HEK293T (cell line): ENCODE results near the gene ILK.

ENCODE experiments used
- CTCF ChIA-PET: fragments of 350-600 bp; formaldehyde crosslinking; extraction: SDS; loops from one replicate; lab custom pipeline; 2021; ENCODE audit warnings: antibody characterized with exemption, inconsistent platforms; lab: Yijun Ruan, JAX
- POLR2A ChIA-PET: fragments of 350-600 bp; formaldehyde crosslinking; extraction: SDS; loops from one replicate; lab custom pipeline; 2020; ENCODE audit warnings: antibody characterized with exemption, inconsistent platforms; lab: Yijun Ruan, JAX
- DNase-seq: peaks from one replicate; pipeline ENCODE4 v3.0.0; 2012; ENCODE audit warnings: mixed read lengths; ENCODE audit errors: extremely low spot score
- ARNT ChIP-seq: fragments of 450-650 bp; IDR thresholded peaks from 2 replicates; pipeline ENCODE4 v1.6.1; 2017; ENCODE audit warnings: mild to moderate bottlenecking
- BHLHE40 ChIP-seq: fragments of 450-650 bp; IDR thresholded peaks from 2 replicates; pipeline ENCODE4 v1.6.1; 2016; ENCODE audit warnings: mild to moderate bottlenecking, moderate library complexity, borderline replicate concordance
- CTBP1 ChIP-seq: fragments of 450-650 bp; IDR thresholded peaks from 2 replicates; pipeline ENCODE4 v1.6.1; 2016; ENCODE audit warnings: borderline replicate concordance
- ELF4 ChIP-seq: fragments of 450-650 bp; IDR thresholded peaks from 2 replicates; pipeline ENCODE4 v1.6.1; 2017; ENCODE audit warnings: antibody characterized with exemption
- FOXA1 ChIP-seq: fragments of 450-650 bp; IDR thresholded peaks from 2 replicates; pipeline ENCODE4 v1.6.1; 2016; ENCODE audit warnings: mild to moderate bottlenecking
- FOXK2 ChIP-seq: fragments of 450-650 bp; IDR thresholded peaks from 2 replicates; pipeline ENCODE4 v1.6.1; 2016; ENCODE audit warnings: mild to moderate bottlenecking
- FOXM1 ChIP-seq: fragments of 450-650 bp; IDR thresholded peaks from 2 replicates; pipeline ENCODE4 v1.6.1; 2017; ENCODE audit warnings: mild to moderate bottlenecking, borderline replicate concordance
- HDGF ChIP-seq: fragments of 450-650 bp; IDR thresholded peaks from 2 replicates; pipeline ENCODE4 v1.6.1; 2017; ENCODE audit warnings: antibody characterized with exemption, borderline replicate concordance
- L3MBTL2 ChIP-seq: fragments of 450-650 bp; conservative IDR thresholded peaks from 2 replicates; pipeline ENCODE4 v1.6.1; 2016; ENCODE audit warnings: mild to moderate bottlenecking
- LEF1 ChIP-seq: fragments of 450-650 bp; IDR thresholded peaks from 2 replicates; pipeline ENCODE4 v1.6.1; 2017; ENCODE audit warnings: mild to moderate bottlenecking, borderline replicate concordance
- NFRKB ChIP-seq: fragments of 450-650 bp; IDR thresholded peaks from 2 replicates; pipeline ENCODE4 v1.6.1; 2016; ENCODE audit warnings: mild to moderate bottlenecking, moderate library complexity
- SP1 ChIP-seq: fragments of 450-650 bp; IDR thresholded peaks from 2 replicates; pipeline ENCODE4 v1.6.1; 2017
- SUZ12 ChIP-seq: fragments of 450-650 bp; IDR thresholded peaks from 2 replicates; pipeline ENCODE4 v1.6.1; 2016; ENCODE audit warnings: mild to moderate bottlenecking
- TARDBP ChIP-seq: fragments of 450-650 bp; IDR thresholded peaks from 2 replicates; pipeline ENCODE4 v1.6.1; 2016
- ZNF384 ChIP-seq: fragments of 450-650 bp; IDR thresholded peaks from 2 replicates; pipeline ENCODE4 v1.6.1; 2016
- TF ChIP-seq, protein P1 (sequence below): fragments of 450-650 bp; IDR thresholded peaks from 2 replicates; pipeline ENCODE4 v1.6.1; 2016

Gene ILK

DNA sequence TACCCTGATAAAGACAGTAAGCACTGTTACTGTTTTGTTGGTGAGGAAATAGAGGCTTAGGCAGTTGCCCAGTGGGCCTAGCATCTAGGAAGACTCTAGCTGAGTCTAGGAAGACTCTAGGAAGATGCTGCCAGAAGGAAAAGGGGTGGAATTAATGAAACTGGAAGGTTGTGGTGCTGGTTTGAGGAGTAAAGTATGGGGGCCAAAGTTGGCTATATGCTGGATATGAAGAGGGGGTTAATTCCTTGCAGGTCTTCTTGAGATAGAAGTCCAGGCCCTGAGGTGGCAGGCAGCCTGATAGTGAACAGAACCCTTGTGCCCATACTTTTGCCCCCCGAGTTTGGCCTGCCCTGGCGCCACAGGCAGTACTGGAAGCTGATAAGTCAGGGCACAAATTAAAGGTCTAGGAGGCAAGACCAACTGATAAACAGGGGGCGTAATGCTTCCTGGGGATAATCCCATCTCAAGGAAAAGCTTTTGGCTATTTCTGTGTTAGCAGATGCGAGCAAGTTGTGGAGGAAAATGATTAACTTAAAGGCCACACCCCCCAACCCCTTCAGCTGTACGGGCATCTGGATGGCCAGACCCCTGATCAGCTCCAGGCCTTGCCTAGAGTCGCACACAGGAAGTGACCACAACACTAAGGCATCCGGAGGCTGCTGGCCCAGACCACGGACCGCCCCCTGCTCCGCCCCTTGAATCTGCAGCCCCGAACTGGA is 3.1 kb downstream of the ILK start:
- no peak for TF ChIP-seq FOXA1
- ChIA-PET CTCF (interaction anchor here (0.9 kb wide), 1 partner anchor 227 kb away, joined by 7 read pairs; no protein-coding TSS in a partner anchor), POLR2A (interaction anchor here (1.1 to 3.5 kb wide), 5 partner anchors 12 to 77 kb away, joined by 3 to 14 read pairs (median 6); partner anchors contain the start of genes MRPL17 and TPP1)
- peak; percentile 74 for DNase-seq

DNA sequence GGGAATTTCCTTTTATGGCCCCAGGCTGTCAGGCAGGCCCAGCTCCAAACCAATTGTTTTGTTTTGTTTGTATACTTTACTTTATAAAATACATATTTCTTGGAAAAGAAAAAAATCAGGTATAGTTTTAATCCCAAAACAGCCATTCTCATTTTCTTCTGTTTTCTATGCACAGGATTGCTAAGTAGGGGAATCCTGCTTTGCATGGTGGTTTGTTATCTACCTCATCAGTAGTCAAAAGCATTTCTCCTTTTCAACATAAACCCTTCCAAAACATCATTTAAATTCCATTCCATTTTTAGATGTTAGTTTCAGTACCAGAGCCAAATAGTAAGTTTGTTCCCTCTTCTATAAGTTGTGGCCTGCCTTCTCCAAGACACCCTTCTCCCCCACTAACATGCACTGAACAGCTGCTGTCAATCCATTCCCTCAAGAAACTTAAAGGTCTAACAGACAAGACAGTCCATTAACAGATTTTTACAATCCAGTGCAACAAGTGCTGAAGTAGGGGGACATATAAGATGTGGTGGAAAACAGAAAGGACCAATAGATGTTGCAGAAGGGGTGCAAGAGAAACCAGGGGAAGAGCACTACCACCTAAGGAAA is 3.7 kb downstream of the ILK start:
- CTCF ChIA-PET = interaction anchor here (0.9 kb wide), 1 partner anchor 228 kb away, joined by 7 read pairs; no protein-coding TSS in a partner anchor
- DNase-seq = no peak
- POLR2A ChIA-PET = interaction anchor here (1.1 to 3.5 kb wide), 5 partner anchors 11 to 76 kb away, joined by 3 to 14 read pairs (median 6); partner anchors contain the start of genes MRPL17 and TPP1
- TF ChIP-seq SP1 (no peak), ZNF384 (no peak), TARDBP (no peak), LEF1 (no peak), BHLHE40 (no peak), FOXM1 (no peak), FOXK2 (no peak), NFRKB (no peak), SUZ12 (no peak), FOXA1 (no peak), CTBP1 (no peak), ARNT (no peak), L3MBTL2 (no peak), HDGF (no peak), ELF4 (no peak)
- TF ChIP-seq, protein P1, sequence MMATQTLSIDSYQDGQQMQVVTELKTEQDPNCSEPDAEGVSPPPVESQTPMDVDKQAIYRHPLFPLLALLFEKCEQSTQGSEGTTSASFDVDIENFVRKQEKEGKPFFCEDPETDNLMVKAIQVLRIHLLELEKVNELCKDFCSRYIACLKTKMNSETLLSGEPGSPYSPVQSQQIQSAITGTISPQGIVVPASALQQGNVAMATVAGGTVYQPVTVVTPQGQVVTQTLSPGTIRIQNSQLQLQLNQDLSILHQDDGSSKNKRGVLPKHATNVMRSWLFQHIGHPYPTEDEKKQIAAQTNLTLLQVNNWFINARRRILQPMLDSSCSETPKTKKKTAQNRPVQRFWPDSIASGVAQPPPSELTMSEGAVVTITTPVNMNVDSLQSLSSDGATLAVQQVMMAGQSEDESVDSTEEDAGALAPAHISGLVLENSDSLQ = no peak

DNA sequence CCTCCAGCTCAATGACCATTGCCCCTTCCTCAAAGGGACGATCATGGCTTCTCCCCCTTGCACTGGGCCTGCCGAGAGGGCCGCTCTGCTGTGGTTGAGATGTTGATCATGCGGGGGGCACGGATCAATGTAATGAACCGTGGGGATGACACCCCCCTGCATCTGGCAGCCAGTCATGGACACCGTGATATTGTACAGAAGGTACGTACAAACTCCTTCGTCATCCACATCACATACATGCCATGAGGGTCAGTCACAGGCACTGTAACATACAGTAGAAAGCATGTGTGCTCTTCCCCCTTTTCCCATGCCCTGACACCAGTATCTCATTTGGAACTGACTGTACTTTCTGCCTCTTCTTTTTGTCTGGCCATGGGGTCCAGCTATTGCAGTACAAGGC is 4.4 kb downstream of the ILK start:
- no peak for DNase-seq
- POLR2A ChIA-PET = interaction anchor here (1.7 to 3.5 kb wide), 3 partner anchors 11 to 76 kb away, joined by 6 to 14 read pairs (median 13); partner anchors contain the start of genes MRPL17 and TPP1
- CTCF ChIA-PET = no interaction called here
- TF ChIP-seq, protein P1 = no peak
- TF ChIP-seq CTBP1 (no peak), ELF4 (no peak), FOXK2 (no peak), ARNT (no peak), FOXA1 (no peak), TARDBP (no peak), L3MBTL2 (no peak), LEF1 (no peak)

DNA sequence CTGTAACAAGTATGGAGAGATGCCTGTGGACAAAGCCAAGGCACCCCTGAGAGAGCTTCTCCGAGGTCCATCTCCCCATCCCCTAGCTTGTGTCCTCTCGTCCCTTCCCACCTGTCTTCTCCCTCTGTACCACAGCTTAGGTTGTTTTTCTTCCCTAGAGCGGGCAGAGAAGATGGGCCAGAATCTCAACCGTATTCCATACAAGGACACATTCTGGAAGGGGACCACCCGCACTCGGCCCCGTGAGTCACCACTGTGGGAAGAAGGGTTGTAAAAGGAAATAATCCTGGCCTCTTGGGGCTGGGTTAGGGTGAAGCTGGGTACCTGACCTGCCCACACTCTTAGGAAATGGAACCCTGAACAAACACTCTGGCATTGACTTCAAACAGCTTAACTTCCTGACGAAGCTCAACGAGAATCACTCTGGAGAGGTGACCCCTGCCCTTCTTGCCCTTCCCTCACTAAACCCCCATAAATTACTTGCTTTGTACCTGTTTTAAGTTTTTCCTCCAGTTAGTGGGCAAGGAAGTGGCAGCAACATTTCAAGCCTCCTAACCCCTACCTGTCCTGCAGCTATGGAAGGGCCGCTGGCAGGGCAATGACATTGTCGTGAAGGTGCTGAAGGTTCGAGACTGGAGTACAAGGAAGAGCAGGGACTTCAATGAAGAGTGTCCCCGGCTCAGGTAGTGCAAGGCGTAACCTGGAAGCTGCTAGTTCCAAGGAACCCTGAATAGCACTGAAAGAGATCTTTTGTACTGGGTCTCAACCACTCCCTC is 5.3 kb downstream of the ILK start:
- ChIA-PET CTCF (no interaction called here), POLR2A (interaction anchor here (1.2 to 5.2 kb wide), 3 partner anchors 10 to 73 kb away, joined by 3 to 39 read pairs (median 13); partner anchors contain the start of genes MRPL17 and TPP1)
- DNase-seq = no peak
- TF ChIP-seq HDGF (no peak), CTBP1 (no peak), FOXK2 (no peak), BHLHE40 (no peak), ELF4 (no peak), LEF1 (no peak), SP1 (no peak), ARNT (no peak), TARDBP (no peak), L3MBTL2 (no peak), NFRKB (no peak)

DNA sequence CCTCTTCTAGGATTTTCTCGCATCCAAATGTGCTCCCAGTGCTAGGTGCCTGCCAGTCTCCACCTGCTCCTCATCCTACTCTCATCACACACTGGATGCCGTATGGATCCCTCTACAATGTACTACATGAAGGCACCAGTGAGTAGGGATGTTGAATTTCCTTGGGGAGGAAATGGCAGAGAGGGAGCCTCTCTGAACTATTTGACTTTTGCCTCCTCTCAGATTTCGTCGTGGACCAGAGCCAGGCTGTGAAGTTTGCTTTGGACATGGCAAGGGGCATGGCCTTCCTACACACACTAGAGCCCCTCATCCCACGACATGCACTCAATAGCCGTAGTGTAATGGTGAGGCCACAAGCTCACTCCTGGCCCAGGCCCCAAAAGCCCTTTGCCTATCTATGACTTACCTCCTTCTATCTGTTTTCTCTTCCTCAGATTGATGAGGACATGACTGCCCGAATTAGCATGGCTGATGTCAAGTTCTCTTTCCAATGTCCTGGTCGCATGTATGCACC is 6.0 kb downstream of the ILK start:
- CTCF ChIA-PET = no interaction called here
- no peak for TF ChIP-seq ELF4
- no peak for TF ChIP-seq ARNT
- TF ChIP-seq ZNF384 = no peak
- TF ChIP-seq CTBP1 = no peak
- TF ChIP-seq TARDBP = no peak
- no peak for TF ChIP-seq FOXA1
- no peak for DNase-seq
- POLR2A ChIA-PET = interaction anchor here (1.2 to 5.2 kb wide), 3 partner anchors 9 to 73 kb away, joined by 3 to 39 read pairs (median 13); partner anchors contain the start of genes MRPL17 and TPP1

DNA sequence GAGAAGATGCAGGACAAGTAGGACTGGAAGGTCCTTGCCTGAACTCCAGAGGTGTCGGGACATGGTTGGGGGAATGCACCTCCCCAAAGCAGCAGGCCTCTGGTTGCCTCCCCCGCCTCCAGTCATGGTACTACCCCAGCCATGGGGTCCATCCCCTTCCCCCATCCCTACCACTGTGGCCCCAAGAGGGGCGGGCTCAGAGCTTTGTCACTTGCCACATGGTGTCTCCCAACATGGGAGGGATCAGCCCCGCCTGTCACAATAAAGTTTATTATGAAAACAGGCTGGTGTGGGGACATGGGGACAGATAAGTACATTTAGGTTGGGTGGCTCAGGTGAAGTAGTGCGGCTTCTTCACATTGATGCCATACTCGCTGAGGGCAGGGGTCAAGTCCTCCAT is 7.0 kb downstream of the ILK start:
- POLR2A ChIA-PET = interaction anchor here (1.7 to 5.2 kb wide), 2 partner anchors 16 to 72 kb away, joined by 4 to 39 read pairs; partner anchors contain the start of gene MRPL17
- no peak for DNase-seq
- CTCF ChIA-PET = no interaction called here
- TF ChIP-seq TARDBP (no peak), ARNT (no peak), FOXM1 (no peak), ZNF384 (no peak), FOXK2 (no peak), CTBP1 (no peak), NFRKB (no peak), HDGF (no peak), SP1 (no peak), SUZ12 (no peak), FOXA1 (no peak), L3MBTL2 (no peak), BHLHE40 (no peak), ELF4 (no peak), LEF1 (no peak)
- TF ChIP-seq, protein P1 = no peak
